Glomerular visceral epithelial cell (primary cell): ENCODE measurements around the gene FAF1.
"Not testable (repeated sequence)": the region's sequence is repeated elsewhere in the genome, so short reads cannot be mapped to it uniquely, and the experiment has no call there.

ENCODE experiments used
- DNase-seq: peaks from one replicate; pipeline ENCODE4 v3.0.0-alpha.2; 2016; ENCODE audit errors: extremely low spot score

Gene FAF1

GRCh38 chr1:50847303-50847702, 112.8 kb downstream of the FAF1 start:
- DNase-seq: no peak

GRCh38 chr1:50846224-50846839, 113.7 kb downstream of the FAF1 start:
- DNase-seq: no peak

- peak; percentile 2 for DNase-seq
Measured at GRCh38 chr1:50841791-50842387, 118.2 kb downstream of the FAF1 start.

- no peak for DNase-seq
Measured at GRCh38 chr1:50836117-50836516, 124.0 kb downstream of the FAF1 start.

GRCh38 chr1:50833216-50833615, 126.9 kb downstream of the FAF1 start:
- no peak for DNase-seq

- DNase-seq: no peak
Measured at GRCh38 chr1:50832167-50832566, 127.9 kb downstream of the FAF1 start.

- DNase-seq: no peak
Measured at GRCh38 chr1:50831300-50832061, 128.6 kb downstream of the FAF1 start.

- no peak for DNase-seq
Measured at GRCh38 chr1:50830621-50831020, 129.4 kb downstream of the FAF1 start.

- peak; percentile 12 for DNase-seq
Measured at GRCh38 chr1:50829014-50829958, 130.8 kb downstream of the FAF1 start.

GRCh38 chr1:50827546-50827945, 132.5 kb downstream of the FAF1 start:
- DNase-seq: no peak

- not testable (repeated sequence) for DNase-seq
Measured at GRCh38 chr1:50826792-50827191, 133.3 kb downstream of the FAF1 start.

GRCh38 chr1:50822035-50822776, 137.9 kb downstream of the FAF1 start:
- DNase-seq: no peak

GRCh38 chr1:50820545-50820944, 139.5 kb downstream of the FAF1 start:
- DNase-seq: no peak

GRCh38 chr1:50812346-50812745, 147.7 kb downstream of the FAF1 start:
- DNase-seq: no peak

GRCh38 chr1:50808296-50808695, 151.8 kb downstream of the FAF1 start:
- no peak for DNase-seq

- no peak for DNase-seq
Measured at GRCh38 chr1:50796272-50796671, 163.8 kb downstream of the FAF1 start.

GRCh38 chr1:50793521-50793920, 166.5 kb downstream of the FAF1 start:
- DNase-seq: no peak

- no peak for DNase-seq
Measured at GRCh38 chr1:50787266-50787665, 172.8 kb downstream of the FAF1 start.

- DNase-seq: no peak
Measured at GRCh38 chr1:50783286-50783685, 176.8 kb downstream of the FAF1 start.

GRCh38 chr1:50780797-50781196, 179.3 kb downstream of the FAF1 start:
- DNase-seq: no peak

- DNase-seq: no peak
Measured at GRCh38 chr1:50779801-50780200, 180.3 kb downstream of the FAF1 start.
